Measurements from ENCODE around the gene CST7. TPM values are rescaled to one million over a fixed set of nuclear protein-coding genes. Genes with fewer than 3 reads are reported as not detected.
"Not testable (repeated sequence)": the region's sequence is repeated elsewhere in the genome, so short reads cannot be mapped to it uniquely, and the experiment has no call there.

Gene CST7
- polyA plus RNA-seq, 4 donors: 0.31 to 0.80 (median 0.48) TPM

GRCh38 chr20:24929259-24929658 is 19.8 kb upstream of the CST7 start:
- not testable (repeated sequence) for DNase-seq (ENCODE audit: low read depth in 4 of 4, low spot score in 3 of 4)

- peak; percentile 31 to 57 (median 51) for DNase-seq (ENCODE audit: low read depth in 4 of 4, low spot score in 3 of 4)
These were observed 19.0 kb upstream of the CST7 start for GRCh38 chr20:24929867-24930723.

- DNase-seq (ENCODE audit: low read depth in 4 of 4, low spot score in 3 of 4): not testable (repeated sequence)
These were observed 18.1 kb upstream of the CST7 start for GRCh38 chr20:24930724-24931688.

GRCh38 chr20:24931893-24932292 is 17.2 kb upstream of the CST7 start:
- DNase-seq (ENCODE audit: low read depth in 4 of 4, low spot score in 3 of 4): not testable (repeated sequence)

- DNase-seq (ENCODE audit: low read depth in 4 of 4, low spot score in 3 of 4): no peak
These were observed 15.7 kb upstream of the CST7 start for GRCh38 chr20:24933266-24933908.

- DNase-seq (ENCODE audit: low read depth in 4 of 4, low spot score in 3 of 4): no peak
These were observed 14.9 kb upstream of the CST7 start for GRCh38 chr20:24934101-24934661.

GRCh38 chr20:24934716-24935115 is 14.4 kb upstream of the CST7 start:
- no peak for DNase-seq (ENCODE audit: low read depth in 4 of 4, low spot score in 3 of 4)

GRCh38 chr20:24935140-24935539 is 13.9 kb upstream of the CST7 start:
- no peak for DNase-seq (ENCODE audit: low read depth in 4 of 4, low spot score in 3 of 4)

GRCh38 chr20:24935766-24936525 is 13.1 kb upstream of the CST7 start:
- no peak for DNase-seq (ENCODE audit: low read depth in 4 of 4, low spot score in 3 of 4)

GRCh38 chr20:24936526-24937407 is 12.3 kb upstream of the CST7 start:
- DNase-seq (ENCODE audit: low read depth in 4 of 4, low spot score in 3 of 4): no peak

- DNase-seq (ENCODE audit: low read depth in 4 of 4, low spot score in 3 of 4): no peak
These were observed 11.5 kb upstream of the CST7 start for GRCh38 chr20:24937579-24937978.

GRCh38 chr20:24938498-24938897 is 10.6 kb upstream of the CST7 start:
- DNase-seq (ENCODE audit: low read depth in 4 of 4, low spot score in 3 of 4): no peak

GRCh38 chr20:24939036-24939435 is 10.0 kb upstream of the CST7 start:
- DNase-seq (ENCODE audit: low read depth in 4 of 4, low spot score in 3 of 4): no peak

- no peak for DNase-seq (ENCODE audit: low read depth in 4 of 4, low spot score in 3 of 4)
These were observed 6.4 kb upstream of the CST7 start for GRCh38 chr20:24942679-24943078.

- no peak for DNase-seq (ENCODE audit: low read depth in 4 of 4, low spot score in 3 of 4)
These were observed 5.9 kb upstream of the CST7 start for GRCh38 chr20:24943196-24943595.

- DNase-seq (ENCODE audit: low read depth in 4 of 4, low spot score in 3 of 4): no peak
These were observed 5.3 kb upstream of the CST7 start for GRCh38 chr20:24943731-24944130.

GRCh38 chr20:24946376-24946775 is 2.7 kb upstream of the CST7 start:
- not testable (repeated sequence) for DNase-seq (ENCODE audit: low read depth in 4 of 4, low spot score in 3 of 4)

GRCh38 chr20:24948396-24948938 is 602 bp upstream of the CST7 start:
- DNase-seq (ENCODE audit: low read depth in 4 of 4, low spot score in 3 of 4): not testable (repeated sequence)

GRCh38 chr20:24949756-24950127 is 673 bp downstream of the CST7 start:
- no peak for DNase-seq (ENCODE audit: low read depth in 4 of 4, low spot score in 3 of 4)
